IMR-90 (cell line): Measurements from ENCODE around the gene CNTFR. TPM values are rescaled to one million over a fixed set of nuclear protein-coding genes. Genes with fewer than 3 reads are reported as not detected.

Source experiments
- ATAC-seq: fragments of 200-7000 bp; cut with Tn5 transposase; 2 replicates; pipeline ENCODE4 v1.9.1; 2020; ENCODE audit warnings: low read depth, mild to moderate bottlenecking, moderate library complexity
- BruUV-seq: library from RNA; stranded (reverse); fragments of 400-500 nt; replicated peaks from 2 replicates; lab custom pipeline; 2021; lab: Mats Ljungman, UMichigan
- CTCF ChIA-PET: fragments of 300-600 bp; formaldehyde crosslinking; extraction: SDS; loops from one replicate; lab custom pipeline; 2021; ENCODE audit warnings: antibody characterized with exemption; lab: Yijun Ruan, JAX
- POLR2A ChIA-PET: fragments of 300-600 bp; sonication (Branson Sonifier 250); formaldehyde crosslinking; loops from one replicate; lab custom pipeline; 2022; ENCODE audit warnings: antibody characterized with exemption; ENCODE audit not compliant: unreplicated experiment; lab: Charles Lee
- DNase-seq: peaks from one replicate; pipeline ENCODE4 v3.0.0; 2013
- H2AFZ ChIP-seq: replicated peaks from 2 replicates; pipeline ENCODE3; 2013; ENCODE audit warnings: low read length, mild to moderate bottlenecking; ENCODE audit not compliant: poor library complexity
- H2AK5ac ChIP-seq: 2 replicates; pipeline ENCODE4 v1.6.1; 2013; ENCODE audit warnings: low read depth, low read length, inconsistent platforms
- H2AK9ac ChIP-seq: replicated peaks from 2 replicates; pipeline ENCODE3; 2013; ENCODE audit warnings: mild to moderate bottlenecking, low read depth, low read length, moderate library complexity; ENCODE audit not compliant: poor library complexity
- H2BK120ac ChIP-seq: 2 replicates; pipeline ENCODE4 v1.6.1; 2013; ENCODE audit warnings: low read depth, low read length, inconsistent platforms
- H2BK15ac ChIP-seq: 3 replicates; pipeline ENCODE4 v1.6.1; 2013; ENCODE audit warnings: low read depth, low read length, inconsistent platforms
- H2BK20ac ChIP-seq: 2 replicates; pipeline ENCODE4 v1.6.1; 2013; ENCODE audit warnings: low read depth, mild to moderate bottlenecking, inconsistent platforms, low read length, moderate library complexity
- H2BK5ac ChIP-seq: 2 replicates; pipeline ENCODE4 v1.6.1; 2013; ENCODE audit warnings: mild to moderate bottlenecking, low read depth, low read length, inconsistent platforms; ENCODE audit not compliant: poor library complexity, severe bottlenecking
- H3K14ac ChIP-seq: replicated peaks from 2 replicates; pipeline ENCODE4 v1.6.1; 2013; ENCODE audit warnings: low read depth, low read length, inconsistent platforms
- H3K18ac ChIP-seq: 2 replicates; pipeline ENCODE4 v1.6.1; 2013; ENCODE audit warnings: low read depth, low read length, control low read depth
- H3K23ac ChIP-seq: 2 replicates; pipeline ENCODE4 v1.6.1; 2013; ENCODE audit warnings: low read depth, low read length, inconsistent platforms
- H3K27ac ChIP-seq: 2 replicates; pipeline ENCODE4 v1.5.1; 2013; ENCODE audit warnings: mild to moderate bottlenecking, control low read depth, low read length; ENCODE audit not compliant: insufficient read depth
- H3K27me3 ChIP-seq: 2 replicates; pipeline ENCODE4 v1.6.1; 2013; ENCODE audit warnings: low read length; ENCODE audit not compliant: control insufficient read depth, insufficient read depth
- H3K36me3 ChIP-seq: 2 replicates; pipeline ENCODE4 v1.6.1; 2013; ENCODE audit warnings: low read length, mixed read lengths; ENCODE audit not compliant: control insufficient read depth, insufficient read depth
- H3K4ac ChIP-seq: 2 replicates; pipeline ENCODE4 v1.6.1; 2013; ENCODE audit warnings: low read depth, low read length, inconsistent platforms
- H3K4me1 ChIP-seq: 2 replicates; pipeline ENCODE4 v1.6.1; 2013; ENCODE audit warnings: low read length, mixed read lengths; ENCODE audit not compliant: control insufficient read depth, insufficient read depth
- H3K4me2 ChIP-seq: 2 replicates; pipeline ENCODE4 v1.6.1; 2013; ENCODE audit warnings: low read depth, mild to moderate bottlenecking, control low read depth, low read length, moderate library complexity
- H3K4me3 ChIP-seq: 2 replicates; pipeline ENCODE4 v1.5.1; 2013; ENCODE audit warnings: low read depth, mild to moderate bottlenecking, control low read depth, low read length, moderate library complexity; ENCODE audit not compliant: insufficient read depth
- H3K56ac ChIP-seq: 2 replicates; pipeline ENCODE4 v1.6.1; 2013; ENCODE audit warnings: low read length, inconsistent platforms; ENCODE audit not compliant: insufficient read depth; ENCODE audit errors: extremely low read depth
- H3K79me1 ChIP-seq, 2 experiments: 2 replicates each; pipeline ENCODE4 v1.6.1; 2013; ENCODE audit warnings: low read length in 2 of 2, inconsistent platforms in 1 of 2, low read depth in 1 of 2
- H3K9ac ChIP-seq: 2 replicates; pipeline ENCODE4 v1.6.1; 2013; ENCODE audit warnings: low read depth, low read length, control low read depth
- H3K9me1 ChIP-seq: 2 replicates; pipeline ENCODE4 v1.6.1; 2013; ENCODE audit warnings: low read length, inconsistent platforms; ENCODE audit not compliant: insufficient read depth
- H3K9me3 ChIP-seq: 2 replicates; pipeline ENCODE4 v1.6.1; 2013; ENCODE audit warnings: low read length; ENCODE audit not compliant: control insufficient read depth, insufficient read depth
- H4K20me1 ChIP-seq: 2 replicates; pipeline ENCODE4 v1.6.1; 2013; ENCODE audit warnings: low read length, inconsistent platforms; ENCODE audit not compliant: insufficient read depth
- H4K5ac ChIP-seq: 2 replicates; pipeline ENCODE4 v1.6.1; 2013; ENCODE audit warnings: mild to moderate bottlenecking, low read depth, low read length, control low read depth
- H4K8ac ChIP-seq, 2 experiments: 2 replicates each; pipeline ENCODE4 v1.6.1; 2013; ENCODE audit warnings: low read depth in 2 of 2, low read length in 2 of 2, control low read depth in 1 of 2, inconsistent platforms in 1 of 2
- H4K91ac ChIP-seq: 2 replicates; pipeline ENCODE4 v1.6.1; 2013; ENCODE audit warnings: low read depth, low read length, inconsistent platforms; ENCODE audit not compliant: insufficient read depth
- BHLHE40 ChIP-seq: fragments of 150-350 bp; IDR thresholded peaks from 2 replicates; pipeline ENCODE4 v1.6.1; 2016; ENCODE audit warnings: mild to moderate bottlenecking, low read depth, low read length
- CEBPB ChIP-seq: IDR thresholded peaks from 2 replicates; pipeline ENCODE4 v1.6.1; 2012; ENCODE audit warnings: low read depth, low read length, improper control_type of control experiment
- CHD1 ChIP-seq: IDR thresholded peaks from 2 replicates; pipeline ENCODE4 v1.6.1; 2012; ENCODE audit warnings: low read depth, low read length, improper control_type of control experiment
- FOS ChIP-seq: fragments of 150-350 bp; IDR thresholded peaks from 2 replicates; pipeline ENCODE4 v1.6.1; 2016; ENCODE audit warnings: low read depth, low read length
- MAFK ChIP-seq: IDR thresholded peaks from 2 replicates; pipeline ENCODE4 v1.6.1; 2012; ENCODE audit warnings: low read depth, low read length, improper control_type of control experiment
- MAZ ChIP-seq: IDR thresholded peaks from 2 replicates; pipeline ENCODE4 v1.6.1; 2012; ENCODE audit warnings: low read depth, mild to moderate bottlenecking, low read length, improper control_type of control experiment, moderate library complexity, borderline replicate concordance
- MXI1 ChIP-seq: IDR thresholded peaks from 2 replicates; pipeline ENCODE4 v1.6.1; 2012; ENCODE audit warnings: low read depth, mild to moderate bottlenecking, low read length, moderate library complexity, borderline replicate concordance
- NFE2L2 ChIP-seq: fragments of 150-350 bp; IDR thresholded peaks from 2 replicates; pipeline ENCODE4 v1.6.1; 2016; ENCODE audit warnings: low read depth, mild to moderate bottlenecking, low read length
- POLR2A ChIP-seq: IDR thresholded peaks from 2 replicates; pipeline ENCODE4 v1.6.1; 2012; ENCODE audit warnings: mild to moderate bottlenecking, low read depth, low read length
- RAD21 ChIP-seq: IDR thresholded peaks from 2 replicates; pipeline ENCODE4 v1.6.1; 2012; ENCODE audit warnings: low read length, improper control_type of control experiment
- RCOR1 ChIP-seq: IDR thresholded peaks from 2 replicates; pipeline ENCODE4 v1.6.1; 2012; ENCODE audit warnings: mild to moderate bottlenecking, low read length, improper control_type of control experiment; ENCODE audit not compliant: insufficient replicate concordance
- RFX5 ChIP-seq: IDR thresholded peaks from 2 replicates; pipeline ENCODE4 v1.8.0; 2012; ENCODE audit warnings: low read depth, mild to moderate bottlenecking, low read length, moderate library complexity
- SMC3 ChIP-seq: fragments of 150-350 bp; IDR thresholded peaks from 2 replicates; pipeline ENCODE4 v1.6.1; 2016; ENCODE audit warnings: low read depth, mild to moderate bottlenecking, antibody characterized with exemption, low read length, moderate library complexity
- WGBS, 2 experiments: methylation state at CpG; one replicate each; pipeline versions ENCODE4 v1.1.5 to v1.1.7; 2013; ENCODE audit warnings: missing lambda C conversion rate in 2 of 2; ENCODE audit not compliant: insufficient read length in 1 of 2; ENCODE audit errors: extremely low coverage in 2 of 2; 5-methylcytosine and 5-hydroxymethylcytosine counted together
- dilution Hi-C: fragments of 300-500 bp; cut with HindIII; formaldehyde crosslinking; loops from one replicate; pipeline ENCODE4 v1.14.3; 2018; ENCODE audit warnings: low sequenced_read_pairs; ENCODE audit not compliant: unreplicated experiment
- in situ Hi-C: fragments of 300-500 bp; cut with MboI; formaldehyde crosslinking; loops from 3 replicates; pipeline ENCODE4 v1.14.3; 2019; ENCODE audit warnings: low sequenced_read_pairs, inconsistent platforms, mixed read lengths
- intact Hi-C: fragments of 100-400 bp; cut with micrococcal nuclease; formaldehyde crosslinking; loops from 2 replicates; pipeline ENCODE4 v1.10.0; 2022
- polyA plus RNA-seq, 3 experiments: library from polyadenylated mRNA; depleted of rRNA; stranded (reverse); fragments of >200 nt; gene quantifications; 2 replicates each; pipeline ENCODE4 v1.2.3, GENCODE V29; 2012; ENCODE audit warnings: low replicate concordance in 1 of 3
- total RNA-seq: library from RNA; depleted of rRNA; stranded (reverse); fragments of >200 nt; gene quantifications from 2 replicates; pipeline ENCODE4 v1.2.3, GENCODE V29; 2012
- TF ChIP-seq, protein P1 (sequence below): fragments of 150-350 bp; IDR thresholded peaks from 2 replicates; pipeline ENCODE4 v1.6.1; 2017; ENCODE audit warnings: mild to moderate bottlenecking, antibody characterized with exemption, low read length, low read depth
- TF ChIP-seq, protein P2 (sequence below): conservative IDR thresholded peaks from 2 replicates; pipeline ENCODE4 v1.5.1; 2012; ENCODE audit warnings: mild to moderate bottlenecking, low read depth, low read length, improper control_type of control experiment

Gene CNTFR
- total and polyA plus RNA-seq, 2 of the 4 experiments (the other 2 are of a cell fraction) = not detected

DNA sequence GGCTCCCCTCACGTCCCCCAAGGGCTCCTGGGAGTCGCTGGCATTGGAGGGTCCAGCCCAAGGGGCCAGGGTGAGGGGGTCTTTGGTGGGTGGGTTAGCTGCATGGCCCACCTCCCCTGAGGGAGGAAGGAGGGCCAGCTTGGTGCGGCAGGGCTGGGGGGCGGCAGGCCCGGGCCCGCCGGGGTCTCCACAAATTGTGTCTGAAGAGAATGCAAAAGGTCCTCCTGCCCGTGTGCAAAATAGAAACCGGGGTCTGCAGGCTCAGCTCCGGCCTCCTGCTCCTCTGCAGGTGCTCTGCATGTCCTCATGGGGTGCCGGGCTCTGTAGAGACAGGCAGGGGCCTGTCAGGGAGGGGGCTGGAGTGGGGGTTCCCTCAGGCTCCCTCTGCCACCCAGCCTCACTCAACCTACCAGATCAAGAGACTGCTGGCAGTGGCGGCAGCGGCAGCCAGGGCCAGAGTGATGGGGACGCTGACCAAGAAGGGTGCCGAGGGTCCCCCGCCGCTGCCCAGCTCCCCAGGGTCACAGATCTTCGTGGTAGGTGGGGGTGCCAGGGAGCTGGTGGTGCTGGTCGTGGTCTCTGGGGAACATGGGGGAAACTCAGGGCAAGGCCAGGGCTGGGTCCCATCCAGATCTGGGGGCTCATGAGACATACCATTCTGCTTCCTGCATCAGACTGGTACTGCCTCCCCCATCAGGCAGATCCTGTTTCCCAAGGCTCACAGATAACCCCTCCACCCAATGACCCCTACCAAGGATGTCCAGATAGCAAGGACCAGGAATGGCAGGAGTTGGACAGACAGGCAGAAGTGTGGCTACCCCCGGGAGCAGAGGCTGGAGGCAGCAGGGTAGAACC, 37.5 kb downstream of the CNTFR start:
- no peak overlapping the region for H3K4ac ChIP-seq
- H4K5ac ChIP-seq = no peak overlapping the region
- intact Hi-C loops (no loop called here), dilution Hi-C loops (no loop called here), in situ Hi-C loops (loop anchor here (5.0 kb wide), 1 partner anchor 45 kb away; no protein-coding TSS in a partner anchor)
- no peak for DNase-seq
- H4K20me1 ChIP-seq = no peaks in the 10 kb centered on the region
- no peak for ATAC-seq
- no peak overlapping the region for H2AFZ ChIP-seq
- no peak overlapping the region for H2AK5ac ChIP-seq
- no peaks in the 10 kb centered on the region for H3K79me1 ChIP-seq
- H3K9ac ChIP-seq = no peak overlapping the region
- H3K4me1 ChIP-seq = no peaks in the 10 kb centered on the region
- H3K18ac ChIP-seq = no peak overlapping the region
- no peak overlapping the region for H2BK5ac ChIP-seq
- no peak overlapping the region for H2AK9ac ChIP-seq
- no peak overlapping the region for H3K14ac ChIP-seq
- no peaks in the 10 kb centered on the region for H3K9me3 ChIP-seq
- no peak overlapping the region for H2BK20ac ChIP-seq
- no peaks in the 10 kb centered on the region for H3K36me3 ChIP-seq
- CTCF ChIA-PET = interaction anchor here (0.8 kb wide), 1 partner anchor 11 kb away, joined by 3 read pairs; no protein-coding TSS in a partner anchor
- no peak overlapping the region for H4K91ac ChIP-seq
- BruUV-seq = no TSS peak
- POLR2A ChIA-PET = no interaction called here
- H3K9me1 ChIP-seq = no peaks in the 10 kb centered on the region
- H3K27ac ChIP-seq = no peak overlapping the region
- no peak overlapping the region for H2BK120ac ChIP-seq
- no peak overlapping the region for H3K4me3 ChIP-seq
- H2BK15ac ChIP-seq = no peak overlapping the region
- no peak overlapping the region for H4K8ac ChIP-seq
- peaks cover 59% of the 10 kb centered on the region for H3K27me3 ChIP-seq
- no peak overlapping the region for H3K56ac ChIP-seq
- H3K23ac ChIP-seq = no peak overlapping the region
- H3K4me2 ChIP-seq = no peak overlapping the region
- 14% methylated on average over 1 of the region's 20 CpGs; no CpG with 5 or more reads in 1 of the 2 experiments for WGBS, 2 experiments
- TF ChIP-seq CHD1 = no peak
- TF ChIP-seq NFE2L2 = no peak
- TF ChIP-seq MAZ = no peak
- TF ChIP-seq RAD21 = no peak
- no peak for TF ChIP-seq MXI1
- TF ChIP-seq RCOR1 = no peak
- TF ChIP-seq POLR2A = no peak
- TF ChIP-seq, protein P1, sequence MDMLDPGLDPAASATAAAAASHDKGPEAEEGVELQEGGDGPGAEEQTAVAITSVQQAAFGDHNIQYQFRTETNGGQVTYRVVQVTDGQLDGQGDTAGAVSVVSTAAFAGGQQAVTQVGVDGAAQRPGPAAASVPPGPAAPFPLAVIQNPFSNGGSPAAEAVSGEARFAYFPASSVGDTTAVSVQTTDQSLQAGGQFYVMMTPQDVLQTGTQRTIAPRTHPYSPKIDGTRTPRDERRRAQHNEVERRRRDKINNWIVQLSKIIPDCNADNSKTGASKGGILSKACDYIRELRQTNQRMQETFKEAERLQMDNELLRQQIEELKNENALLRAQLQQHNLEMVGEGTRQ = no peak
- TF ChIP-seq FOS = no peak
- no peak for TF ChIP-seq CEBPB
- no peak for TF ChIP-seq SMC3
- TF ChIP-seq BHLHE40 = no peak
- no peak for TF ChIP-seq RFX5
- TF ChIP-seq, protein P2, sequence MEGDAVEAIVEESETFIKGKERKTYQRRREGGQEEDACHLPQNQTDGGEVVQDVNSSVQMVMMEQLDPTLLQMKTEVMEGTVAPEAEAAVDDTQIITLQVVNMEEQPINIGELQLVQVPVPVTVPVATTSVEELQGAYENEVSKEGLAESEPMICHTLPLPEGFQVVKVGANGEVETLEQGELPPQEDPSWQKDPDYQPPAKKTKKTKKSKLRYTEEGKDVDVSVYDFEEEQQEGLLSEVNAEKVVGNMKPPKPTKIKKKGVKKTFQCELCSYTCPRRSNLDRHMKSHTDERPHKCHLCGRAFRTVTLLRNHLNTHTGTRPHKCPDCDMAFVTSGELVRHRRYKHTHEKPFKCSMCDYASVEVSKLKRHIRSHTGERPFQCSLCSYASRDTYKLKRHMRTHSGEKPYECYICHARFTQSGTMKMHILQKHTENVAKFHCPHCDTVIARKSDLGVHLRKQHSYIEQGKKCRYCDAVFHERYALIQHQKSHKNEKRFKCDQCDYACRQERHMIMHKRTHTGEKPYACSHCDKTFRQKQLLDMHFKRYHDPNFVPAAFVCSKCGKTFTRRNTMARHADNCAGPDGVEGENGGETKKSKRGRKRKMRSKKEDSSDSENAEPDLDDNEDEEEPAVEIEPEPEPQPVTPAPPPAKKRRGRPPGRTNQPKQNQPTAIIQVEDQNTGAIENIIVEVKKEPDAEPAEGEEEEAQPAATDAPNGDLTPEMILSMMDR = no peak
- no peak for TF ChIP-seq MAFK
